BE2C (cell line): ENCODE results near the gene CLGN. TPM values are rescaled to one million over a fixed set of nuclear protein-coding genes. Genes with fewer than 3 reads are reported as not detected.

ENCODE experiments used
- DNase-seq: peaks from one replicate; pipeline ENCODE4 v3.0.0-alpha.2; 2020
- H3K27me3 ChIP-seq: fragments of 250-450 bp; sonication (Bioruptor Pico); 2 replicates; pipeline ENCODE4 v1.5.1; 2020; ENCODE audit warnings: mild to moderate bottlenecking
- H3K36me3 ChIP-seq: fragments of 250-450 bp; sonication (Bioruptor Pico); 2 replicates; pipeline ENCODE4 v1.5.1; 2020; ENCODE audit warnings: mild to moderate bottlenecking
- H3K4me1 ChIP-seq: fragments of 250-450 bp; sonication (Bioruptor Pico); 2 replicates; pipeline ENCODE4 v1.5.1; 2020
- H3K4me3 ChIP-seq: 2 replicates; pipeline ENCODE4 v1.5.1; 2011; ENCODE audit warnings: low read depth, low read length
- H3K9me3 ChIP-seq: fragments of 250-450 bp; sonication (Bioruptor Pico); 2 replicates; pipeline ENCODE4 v1.5.1; 2020
- polyA plus RNA-seq: library from polyadenylated mRNA; unstranded; fragments of >200 nt; gene quantifications from one replicate; pipeline ENCODE4 v1.2.1, GENCODE V29; 2012; ENCODE audit warnings: low read depth, missing spikeins; ENCODE audit not compliant: insufficient read length, insufficient read depth
- TF ChIP-seq, protein P1 (sequence below): IDR thresholded peaks from 2 replicates; pipeline ENCODE4 v1.5.1; 2012; ENCODE audit warnings: mild to moderate bottlenecking, low read depth, low read length

The CLGN gene, protein sequence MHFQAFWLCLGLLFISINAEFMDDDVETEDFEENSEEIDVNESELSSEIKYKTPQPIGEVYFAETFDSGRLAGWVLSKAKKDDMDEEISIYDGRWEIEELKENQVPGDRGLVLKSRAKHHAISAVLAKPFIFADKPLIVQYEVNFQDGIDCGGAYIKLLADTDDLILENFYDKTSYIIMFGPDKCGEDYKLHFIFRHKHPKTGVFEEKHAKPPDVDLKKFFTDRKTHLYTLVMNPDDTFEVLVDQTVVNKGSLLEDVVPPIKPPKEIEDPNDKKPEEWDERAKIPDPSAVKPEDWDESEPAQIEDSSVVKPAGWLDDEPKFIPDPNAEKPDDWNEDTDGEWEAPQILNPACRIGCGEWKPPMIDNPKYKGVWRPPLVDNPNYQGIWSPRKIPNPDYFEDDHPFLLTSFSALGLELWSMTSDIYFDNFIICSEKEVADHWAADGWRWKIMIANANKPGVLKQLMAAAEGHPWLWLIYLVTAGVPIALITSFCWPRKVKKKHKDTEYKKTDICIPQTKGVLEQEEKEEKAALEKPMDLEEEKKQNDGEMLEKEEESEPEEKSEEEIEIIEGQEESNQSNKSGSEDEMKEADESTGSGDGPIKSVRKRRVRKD
- 7.1 TPM for polyA plus RNA-seq

DNA sequence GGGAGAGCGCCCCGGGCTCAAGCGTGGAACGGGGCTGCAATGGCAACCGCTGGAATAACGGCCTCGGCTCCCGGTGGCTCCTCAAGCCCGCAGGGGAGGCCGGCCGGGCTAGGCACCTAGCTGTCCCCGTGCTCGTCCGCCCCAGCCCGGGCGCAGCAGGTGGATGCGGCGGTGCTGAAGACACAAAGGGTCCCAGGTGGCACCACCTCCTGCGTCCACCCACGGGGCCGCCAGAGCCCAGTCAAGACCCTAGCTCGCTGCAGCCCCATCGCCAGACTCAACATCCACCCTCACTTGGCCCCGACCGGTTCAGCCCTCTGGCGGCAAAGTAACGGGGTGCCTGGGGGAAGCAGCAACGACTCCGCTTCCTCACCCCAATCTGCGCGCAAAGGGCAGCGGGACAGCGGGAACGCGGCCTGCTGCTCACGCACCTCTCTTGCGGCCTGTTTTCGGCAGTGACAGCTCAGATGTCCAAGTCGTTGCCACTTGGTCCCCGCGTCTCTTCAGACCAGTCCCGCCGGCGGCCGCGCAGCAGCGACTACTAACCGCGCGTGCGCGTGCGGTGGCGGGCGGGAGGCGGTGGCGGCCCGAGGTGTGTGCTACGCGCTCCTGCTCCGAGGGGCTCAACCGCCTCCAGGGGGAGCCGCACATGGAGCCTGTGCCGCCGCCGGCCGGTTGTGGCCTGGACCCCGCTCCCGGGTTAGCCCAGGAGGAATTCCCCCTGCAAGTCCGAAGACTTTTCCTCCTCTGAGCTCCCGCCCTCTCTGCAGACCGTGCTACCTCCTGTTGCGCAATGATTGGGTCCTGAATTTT is at the start of gene CLGN:
TSS of gene CLGN (minus strand) at position 543 of the 813 bp plus-strand sequence. CDS start 14,570 bp downstream, outside the sequence.
- no peaks in the 10 kb centered on the region for H3K27me3 ChIP-seq
- H3K4me1 ChIP-seq = no peaks in the 10 kb centered on the region; the same call in 1 of the 2 replicates
- H3K36me3 ChIP-seq = no peaks in the 10 kb centered on the region
- peak; percentile 96 for DNase-seq
- peak within 1 kb of the TSS; percentile 94 for H3K4me3 ChIP-seq
- H3K9me3 ChIP-seq = no peaks in the 10 kb centered on the region
- TF ChIP-seq, protein P1, sequence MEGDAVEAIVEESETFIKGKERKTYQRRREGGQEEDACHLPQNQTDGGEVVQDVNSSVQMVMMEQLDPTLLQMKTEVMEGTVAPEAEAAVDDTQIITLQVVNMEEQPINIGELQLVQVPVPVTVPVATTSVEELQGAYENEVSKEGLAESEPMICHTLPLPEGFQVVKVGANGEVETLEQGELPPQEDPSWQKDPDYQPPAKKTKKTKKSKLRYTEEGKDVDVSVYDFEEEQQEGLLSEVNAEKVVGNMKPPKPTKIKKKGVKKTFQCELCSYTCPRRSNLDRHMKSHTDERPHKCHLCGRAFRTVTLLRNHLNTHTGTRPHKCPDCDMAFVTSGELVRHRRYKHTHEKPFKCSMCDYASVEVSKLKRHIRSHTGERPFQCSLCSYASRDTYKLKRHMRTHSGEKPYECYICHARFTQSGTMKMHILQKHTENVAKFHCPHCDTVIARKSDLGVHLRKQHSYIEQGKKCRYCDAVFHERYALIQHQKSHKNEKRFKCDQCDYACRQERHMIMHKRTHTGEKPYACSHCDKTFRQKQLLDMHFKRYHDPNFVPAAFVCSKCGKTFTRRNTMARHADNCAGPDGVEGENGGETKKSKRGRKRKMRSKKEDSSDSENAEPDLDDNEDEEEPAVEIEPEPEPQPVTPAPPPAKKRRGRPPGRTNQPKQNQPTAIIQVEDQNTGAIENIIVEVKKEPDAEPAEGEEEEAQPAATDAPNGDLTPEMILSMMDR = peak; percentile 60

DNA sequence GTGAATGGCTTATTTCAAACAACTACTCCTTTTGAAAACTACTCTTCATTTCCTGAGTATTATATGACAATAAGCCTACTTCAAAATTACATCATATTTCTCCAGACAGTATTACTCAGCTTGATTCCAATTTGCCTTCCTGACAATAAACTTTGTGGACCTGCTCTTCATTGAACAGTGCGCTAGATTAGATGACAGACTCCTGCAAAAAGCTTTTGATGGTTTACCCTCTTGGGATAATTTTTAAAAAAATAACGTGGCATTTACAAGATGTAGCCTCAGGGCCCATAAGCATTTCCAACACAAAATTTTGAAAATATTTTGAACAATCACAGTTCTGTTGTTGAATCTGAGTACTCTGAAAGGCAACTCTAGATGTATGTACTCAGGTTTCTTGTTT is 44.7 kb upstream of the CLGN start:
- Histone ChIP-seq H3K4me1 (no peaks in the 10 kb centered on the region), H3K9me3 (no peaks in the 10 kb centered on the region), H3K4me3 (no peak overlapping the region), H3K27me3 (no peaks in the 10 kb centered on the region), H3K36me3 (no peaks in the 10 kb centered on the region)
- DNase-seq = no peak
- TF ChIP-seq, protein P1 = no peak

DNA sequence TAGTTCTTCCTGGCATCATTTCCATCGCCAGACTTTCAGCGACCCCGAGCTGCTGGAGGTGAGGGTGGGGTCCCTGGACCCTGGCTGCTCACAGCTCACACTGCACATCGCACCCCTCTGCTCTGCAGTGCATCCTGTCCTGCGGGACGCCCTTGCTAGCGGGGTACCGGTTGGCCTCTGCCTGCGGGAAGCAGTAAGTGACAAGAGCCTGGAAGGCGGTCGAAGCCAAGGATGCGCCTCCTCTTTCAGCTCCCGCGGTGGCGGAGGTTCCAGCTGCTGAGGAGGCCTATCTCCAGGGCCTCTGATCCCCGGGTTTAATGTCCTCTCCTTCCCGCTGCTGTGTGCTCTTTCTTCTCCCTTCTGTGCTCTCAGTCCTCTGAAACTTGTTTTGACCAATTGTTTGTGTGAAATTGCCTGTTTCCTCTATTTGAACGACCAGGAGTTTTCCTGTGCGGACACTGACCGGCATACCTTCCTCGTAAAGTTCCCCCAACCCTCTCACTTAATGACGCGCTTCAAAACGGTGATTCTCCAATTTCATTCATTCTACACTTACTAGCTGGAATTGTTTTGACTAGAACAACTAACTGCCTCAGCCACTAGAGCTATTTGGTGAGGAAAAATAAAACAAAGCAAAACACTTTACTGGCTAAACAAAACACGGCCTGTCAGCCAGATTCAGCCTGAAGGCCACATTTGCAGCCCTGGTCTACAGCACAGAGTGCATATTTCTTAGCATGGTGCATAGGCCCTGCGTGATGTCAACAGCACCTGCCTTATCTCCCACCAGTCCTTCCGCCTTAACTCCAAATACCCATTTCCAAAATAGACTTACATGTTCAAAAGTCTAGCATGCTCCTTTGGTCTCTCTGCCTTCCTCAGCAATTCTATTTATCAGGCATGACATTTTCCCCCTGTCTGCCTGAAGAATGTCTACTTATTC is 42.6 kb upstream of the CLGN start:
- Histone ChIP-seq H3K36me3 (no peaks in the 10 kb centered on the region), H3K9me3 (no peaks in the 10 kb centered on the region), H3K4me3 (no peak overlapping the region), H3K4me1 (no peaks in the 10 kb centered on the region), H3K27me3 (no peaks in the 10 kb centered on the region)
- TF ChIP-seq, protein P1 = no peak
- DNase-seq = no peak

DNA sequence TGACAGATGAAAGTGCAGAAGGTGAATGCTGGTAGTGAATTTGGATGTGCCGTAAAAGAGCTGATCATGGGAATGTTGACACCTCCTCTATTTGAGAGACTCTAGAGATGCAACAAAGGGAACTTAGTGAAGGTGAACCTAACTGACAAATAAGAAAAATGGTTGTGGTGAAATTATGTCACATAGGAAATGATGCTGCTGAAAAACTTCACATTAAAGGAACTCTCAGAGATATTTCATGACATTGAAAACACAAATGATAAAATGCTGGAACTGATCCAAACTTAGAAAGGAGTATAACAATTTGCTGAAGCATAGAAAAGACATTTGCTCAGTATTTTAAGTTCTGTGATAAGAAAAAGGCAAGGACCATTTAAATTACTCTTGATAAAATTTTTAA is 38.7 kb upstream of the CLGN start:
- DNase-seq = no peak
- Histone ChIP-seq H3K4me1 (no peaks in the 10 kb centered on the region), H3K27me3 (no peaks in the 10 kb centered on the region), H3K4me3 (no peak overlapping the region), H3K36me3 (no peaks in the 10 kb centered on the region), H3K9me3 (no peaks in the 10 kb centered on the region)
- TF ChIP-seq, protein P1 = no peak

DNA sequence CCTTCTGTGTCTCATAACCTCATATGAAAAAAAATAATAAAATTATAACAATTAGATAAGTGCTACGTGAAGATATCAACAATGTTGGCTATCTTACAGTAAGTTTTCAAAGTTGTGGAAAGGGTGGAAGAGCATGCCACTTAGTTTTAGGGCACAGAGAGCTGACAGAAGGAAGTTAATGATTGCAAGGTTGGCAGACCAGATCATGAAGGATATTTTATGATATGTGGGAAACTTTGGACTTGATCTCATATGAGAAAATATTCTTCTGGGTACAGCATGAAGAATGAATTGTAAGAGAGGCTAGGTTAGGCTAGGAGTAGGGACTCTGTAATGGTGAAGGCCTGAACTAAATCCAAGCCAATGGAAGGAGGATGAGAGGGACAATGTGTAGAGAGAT is 36.2 kb upstream of the CLGN start:
- Histone ChIP-seq H3K9me3 (no peaks in the 10 kb centered on the region), H3K4me1 (no peaks in the 10 kb centered on the region), H3K36me3 (no peaks in the 10 kb centered on the region), H3K27me3 (no peaks in the 10 kb centered on the region), H3K4me3 (no peak overlapping the region)
- TF ChIP-seq, protein P1 = no peak
- no peak for DNase-seq
